Subcutaneous abdominal adipose tissue (tissue), 5 donors: ENCODE data around the gene ZBTB49.

Experiments used
- H3K27ac ChIP-seq: one replicate; pipeline ENCODE4 v1.7.0; 2013; ENCODE audit warnings: low read depth, mild to moderate bottlenecking, inconsistent platforms, low read length, moderate library complexity
- H3K27me3 ChIP-seq, 5 donors: one replicate each; pipeline ENCODE4 v1.7.0; 2013; ENCODE audit warnings: low read length in 5 of 5, inconsistent platforms in 1 of 5; ENCODE audit not compliant: control insufficient read depth in 5 of 5, insufficient read depth in 4 of 5
- H3K36me3 ChIP-seq, 5 donors: one replicate each; pipeline ENCODE4 v1.7.0; 2013; ENCODE audit warnings: low read length in 5 of 5; ENCODE audit not compliant: control insufficient read depth in 5 of 5, insufficient read depth in 5 of 5
- H3K4me1 ChIP-seq, 5 donors: one replicate each; pipeline ENCODE4 v1.7.0; 2013; ENCODE audit warnings: low read length in 5 of 5, mild to moderate bottlenecking in 3 of 5, moderate library complexity in 1 of 5; ENCODE audit not compliant: control insufficient read depth in 5 of 5, insufficient read depth in 5 of 5
- H3K4me3 ChIP-seq, 5 donors: one replicate each; pipeline ENCODE4 v1.7.0; 2013; ENCODE audit warnings: low read length in 5 of 5, low read depth in 1 of 5
- H3K9ac ChIP-seq, 5 donors: one replicate each; pipeline ENCODE4 v1.7.0; 2013; ENCODE audit warnings: low read length in 5 of 5, mild to moderate bottlenecking in 4 of 5, moderate library complexity in 3 of 5
- H3K9me3 ChIP-seq, 5 donors: one replicate each; pipeline ENCODE4 v1.7.0; 2013; ENCODE audit warnings: low read length in 5 of 5; ENCODE audit not compliant: control insufficient read depth in 5 of 5
- donor health status: healthy.
- donor health status: healthy.
- donor health status: healthy.
- donor health status: healthy.
- donor health status: healthy.

The ZBTB49 gene

DNA sequence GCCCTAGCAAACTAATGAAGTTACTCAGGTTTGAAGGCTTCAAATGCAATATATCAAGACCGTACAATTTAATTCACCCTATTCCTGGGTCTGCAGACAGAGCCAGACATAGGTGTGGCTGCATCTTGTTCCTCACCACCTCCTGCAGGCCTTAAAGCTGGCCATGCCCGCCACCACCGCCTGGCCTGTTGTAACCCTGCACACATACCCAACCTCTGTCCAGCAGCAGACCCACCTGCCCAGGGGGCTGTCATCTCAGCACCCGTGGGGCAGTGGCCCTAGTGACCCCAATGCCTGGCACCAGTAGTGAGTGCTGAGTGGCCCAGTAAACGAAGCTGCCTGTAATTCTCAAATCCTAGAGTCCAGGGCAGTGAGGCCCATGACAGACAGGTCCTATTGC, 40.7 kb downstream of the ZBTB49 start:
- Histone ChIP-seq H3K27ac (no peak overlapping the region), H3K9ac (no peak overlapping the region), H3K27me3 (no peaks in the 10 kb centered on the region), H3K36me3 (no peaks in the 10 kb centered on the region), H3K9me3 (peaks cover 0 to 2% (median 0%) of the 10 kb centered on the region in 5 donors), H3K4me1 (peaks cover 0 to 6% (median 2%) of the 10 kb centered on the region in 5 donors), H3K4me3 (no peak overlapping the region)

DNA sequence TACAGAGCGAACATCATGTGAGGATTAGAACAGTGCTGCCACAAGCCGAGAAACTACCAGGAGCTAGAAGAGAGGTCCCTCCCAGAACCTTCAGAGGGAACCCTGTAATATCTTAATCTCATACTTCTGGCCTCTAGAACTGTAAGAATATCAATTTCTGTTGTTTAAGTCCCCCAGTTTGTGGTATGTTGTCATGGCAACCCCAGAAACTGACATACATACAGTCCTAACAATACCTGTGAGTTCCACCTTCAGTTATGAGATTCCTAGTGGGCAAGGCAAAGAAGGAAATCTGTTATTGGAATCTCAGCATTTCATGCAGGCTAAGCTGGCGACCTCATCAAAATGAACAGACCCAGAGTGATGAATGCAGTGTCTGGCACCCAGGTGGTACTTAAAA, 42.5 kb downstream of the ZBTB49 start:
- H3K27me3 ChIP-seq = peaks cover 0 to 2% (median 0%) of the 10 kb centered on the region in 5 donors
- no peaks in the 10 kb centered on the region for H3K36me3 ChIP-seq
- no peak overlapping the region for H3K9ac ChIP-seq
- peaks cover 0 to 4% (median under 1%) of the 10 kb centered on the region in 5 donors for H3K4me1 ChIP-seq
- peaks cover 0 to 2% (median 0%) of the 10 kb centered on the region in 5 donors for H3K9me3 ChIP-seq
- H3K4me3 ChIP-seq = no peak overlapping the region
- no peak overlapping the region for H3K27ac ChIP-seq

DNA sequence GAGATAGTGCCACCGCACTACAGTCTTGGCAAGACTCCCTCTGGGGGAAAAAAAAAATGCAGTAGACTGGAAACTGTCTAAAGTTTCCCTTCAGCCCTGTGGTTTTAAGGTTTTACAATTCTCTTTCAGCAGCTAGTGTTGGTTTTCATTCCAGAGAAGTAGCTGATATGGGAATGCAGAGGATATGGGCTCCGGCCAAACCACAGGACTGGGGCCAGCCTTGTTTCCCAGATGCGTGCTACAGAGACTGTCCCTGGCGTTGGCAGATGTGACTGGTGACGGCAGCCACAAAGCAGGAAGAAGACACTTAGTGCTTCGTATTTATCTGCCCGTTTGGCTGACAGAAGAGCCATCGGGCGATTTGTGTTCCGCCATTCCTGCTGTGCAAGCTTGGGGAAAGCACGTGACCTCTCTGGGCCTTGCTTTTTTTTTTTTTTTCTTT, 43.2 kb downstream of the ZBTB49 start:
- Histone ChIP-seq H3K4me1 (peaks cover 0 to 2% (median 0%) of the 10 kb centered on the region in 5 donors), H3K36me3 (no peaks in the 10 kb centered on the region), H3K4me3 (no peak overlapping the region), H3K27ac (no peak overlapping the region), H3K9ac (peak overlapping the region in 1 of 5 donors; percentile 4), H3K9me3 (peaks cover 0 to 2% (median 0%) of the 10 kb centered on the region in 5 donors), H3K27me3 (peaks cover 0 to 2% (median 0%) of the 10 kb centered on the region in 5 donors)

DNA sequence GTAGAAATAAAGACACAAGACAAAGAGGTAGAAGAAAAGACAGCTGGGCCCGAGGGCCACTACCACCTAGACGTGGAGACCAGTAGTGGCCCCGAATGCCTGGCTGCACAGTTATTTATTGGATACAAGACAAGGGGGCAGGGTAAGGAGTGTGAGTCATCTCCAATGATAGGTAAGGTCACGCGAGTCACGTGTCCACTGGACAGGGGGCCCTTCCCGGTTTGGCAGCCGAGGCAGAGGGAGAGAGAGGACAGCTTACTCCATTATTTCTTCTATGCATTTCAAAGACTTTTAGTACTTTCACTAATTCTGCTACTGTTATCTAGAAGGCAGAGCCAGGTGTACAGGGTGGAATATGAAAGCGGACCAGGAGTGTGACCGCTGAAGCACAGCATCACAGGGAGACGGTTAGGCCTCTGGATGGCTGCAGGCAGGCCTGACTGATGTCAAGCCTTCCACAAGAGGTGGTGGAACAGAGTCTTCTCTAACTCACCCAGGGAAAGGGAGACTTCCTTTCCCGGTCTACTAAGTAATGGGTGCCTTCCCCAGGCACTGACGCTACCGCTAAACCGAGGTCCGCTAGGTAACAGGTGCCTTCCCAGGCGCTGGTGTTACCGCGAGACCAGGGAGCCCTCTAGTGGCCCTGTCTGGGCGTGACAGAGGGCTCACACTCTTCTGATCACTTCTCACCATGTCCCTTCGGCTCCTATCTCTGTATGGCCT, 44.9 kb downstream of the ZBTB49 start:
- H3K27ac ChIP-seq = no peak overlapping the region
- H3K4me1 ChIP-seq = no peaks in the 10 kb centered on the region
- H3K36me3 ChIP-seq = no peaks in the 10 kb centered on the region
- peaks cover 0 to 5% (median 2%) of the 10 kb centered on the region in 5 donors for H3K27me3 ChIP-seq
- peaks cover 0 to 2% (median 0%) of the 10 kb centered on the region in 5 donors for H3K9me3 ChIP-seq
- H3K9ac ChIP-seq = no peak overlapping the region
- no peak overlapping the region for H3K4me3 ChIP-seq

DNA sequence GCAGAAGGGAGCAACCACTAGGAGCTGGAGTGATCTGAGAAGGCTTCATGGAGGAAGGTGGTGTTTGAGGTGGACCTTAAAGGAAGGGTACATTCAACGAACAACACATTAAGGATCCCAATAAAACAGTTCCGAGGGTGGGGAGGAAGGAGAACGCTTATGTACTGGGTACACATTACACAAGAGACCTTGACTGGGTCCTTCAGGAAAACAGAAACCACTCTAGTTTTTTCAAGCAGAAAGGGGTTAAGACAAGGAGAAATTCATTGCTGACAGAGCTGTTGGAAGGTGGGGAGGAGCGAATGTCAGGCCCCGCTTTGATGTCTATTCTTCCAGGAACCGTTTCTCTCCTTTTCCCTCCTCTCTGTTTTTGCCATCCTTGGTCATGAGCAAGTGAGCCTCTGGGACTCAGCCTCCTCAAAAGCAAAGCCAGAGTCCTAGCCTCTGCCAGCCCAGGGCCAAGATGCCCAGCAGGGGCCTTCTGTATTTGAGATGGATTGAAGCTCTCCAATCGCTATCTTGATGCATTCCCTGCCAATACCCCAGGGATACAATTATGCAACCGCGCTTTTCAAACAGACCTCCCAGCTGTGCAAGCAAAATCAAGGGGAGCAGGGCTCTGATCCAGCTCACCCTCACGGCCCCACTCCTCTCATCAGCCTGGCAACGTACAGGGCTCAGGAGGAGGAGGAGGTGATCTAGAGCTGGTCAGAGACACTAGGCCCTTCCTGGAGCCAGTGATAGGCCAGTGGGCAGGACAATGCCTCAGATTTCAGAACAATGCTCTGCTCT, 48.4 kb downstream of the ZBTB49 start:
- H3K9me3 ChIP-seq = no peaks in the 10 kb centered on the region
- H3K4me3 ChIP-seq = no peak overlapping the region
- no peaks in the 10 kb centered on the region for H3K36me3 ChIP-seq
- peaks cover 0 to 2% (median 0%) of the 10 kb centered on the region in 5 donors for H3K4me1 ChIP-seq
- no peak overlapping the region for H3K27ac ChIP-seq
- H3K27me3 ChIP-seq = peaks cover 0 to 5% (median 2%) of the 10 kb centered on the region in 5 donors
- H3K9ac ChIP-seq = no peak overlapping the region

DNA sequence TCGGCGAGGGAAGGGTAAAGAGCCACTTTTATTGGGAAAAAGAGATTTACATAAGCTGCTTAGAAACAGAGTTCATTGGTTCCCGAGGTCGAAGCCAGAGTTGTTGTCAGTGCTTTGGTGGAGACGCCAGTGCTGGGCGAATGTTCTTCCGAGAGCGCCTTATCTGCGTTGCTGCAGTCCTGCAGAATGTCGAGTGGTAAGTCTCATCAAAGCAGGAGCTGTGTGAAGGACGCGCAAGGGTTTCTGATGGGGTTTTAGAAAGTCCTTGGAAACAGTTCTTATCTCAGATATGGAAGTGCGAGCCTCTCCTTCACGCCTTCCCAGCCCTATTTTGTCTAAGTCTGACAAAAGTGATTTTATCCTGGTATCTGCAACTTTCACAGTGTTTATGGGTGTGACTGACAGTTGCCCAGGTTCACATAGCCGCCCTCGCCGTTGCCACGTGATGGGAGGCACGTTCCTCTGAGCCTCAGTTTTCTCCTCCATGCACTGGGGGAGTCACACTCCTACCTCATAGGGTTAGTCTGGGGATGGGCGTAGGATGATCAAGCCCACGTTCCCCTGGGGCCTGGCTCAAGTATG, 49.5 kb downstream of the ZBTB49 start:
- Histone ChIP-seq H3K4me1 (peaks cover 0 to 2% (median 0%) of the 10 kb centered on the region in 5 donors), H3K27me3 (peaks cover 0 to 8% (median 2%) of the 10 kb centered on the region in 5 donors), H3K9ac (no peak overlapping the region), H3K36me3 (no peaks in the 10 kb centered on the region), H3K9me3 (no peaks in the 10 kb centered on the region), H3K27ac (no peak overlapping the region), H3K4me3 (no peak overlapping the region)

DNA sequence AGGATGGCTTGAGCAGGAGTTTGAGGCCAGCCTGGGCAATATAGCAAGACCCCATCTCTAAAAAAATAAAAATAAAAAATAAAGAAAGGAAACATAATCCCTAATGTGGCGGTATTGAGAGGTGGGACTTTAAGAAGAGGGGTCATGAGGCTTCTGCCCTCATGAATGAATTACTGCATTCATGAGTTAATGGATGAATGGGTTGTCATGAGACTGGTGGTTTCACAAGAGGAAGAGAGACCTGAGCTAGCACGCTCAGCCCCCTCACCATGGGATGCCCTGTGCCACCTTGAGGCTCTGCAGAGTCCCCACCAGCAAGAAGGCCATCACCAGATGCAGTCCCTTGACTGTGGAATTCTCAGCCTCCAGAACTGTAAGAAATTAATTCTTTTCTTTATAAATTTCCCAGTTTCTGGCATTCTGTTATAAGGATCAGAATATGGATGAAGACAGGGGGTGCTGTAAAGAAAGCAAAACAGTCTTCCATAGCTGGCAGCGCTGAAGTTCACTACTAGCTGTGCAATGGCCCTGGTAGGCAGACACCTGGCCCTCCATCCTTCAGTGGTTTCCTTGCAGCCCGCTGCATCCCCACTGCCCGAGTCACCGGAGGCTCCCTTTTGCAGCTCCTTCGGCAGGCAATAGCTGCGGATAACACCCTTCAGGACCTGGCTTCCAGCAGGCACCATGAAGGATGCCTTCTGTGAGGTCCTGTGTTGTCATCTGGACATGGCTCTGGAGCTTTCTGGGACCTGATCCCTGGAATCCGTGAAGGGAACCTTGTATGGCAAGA, 52.0 kb downstream of the ZBTB49 start:
- Histone ChIP-seq H3K4me3 (no peak overlapping the region), H3K4me1 (peaks cover 0 to 2% (median 0%) of the 10 kb centered on the region in 5 donors), H3K9ac (no peak overlapping the region), H3K9me3 (no peaks in the 10 kb centered on the region), H3K36me3 (no peaks in the 10 kb centered on the region), H3K27ac (no peak overlapping the region), H3K27me3 (peaks cover 0 to 10% (median 5%) of the 10 kb centered on the region in 5 donors)

DNA sequence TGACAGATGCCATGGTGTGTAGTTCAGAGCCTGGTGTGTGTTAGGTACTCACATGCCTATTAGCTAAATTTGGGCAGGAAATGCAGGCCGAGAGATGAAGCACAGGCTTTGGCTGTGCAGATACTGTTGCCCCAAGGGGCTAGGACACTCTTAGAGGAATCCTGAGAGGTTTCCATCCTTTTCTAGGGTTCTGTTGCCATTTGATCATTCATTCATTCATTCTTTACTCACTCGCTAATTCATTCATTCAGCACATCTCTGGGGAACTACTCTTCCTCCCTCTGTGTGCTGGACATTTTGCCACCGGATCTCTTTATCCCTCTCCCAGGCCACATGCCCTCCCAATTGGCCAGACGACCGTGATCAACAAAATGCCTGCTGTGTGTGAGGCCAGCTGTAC, 53.0 kb downstream of the ZBTB49 start:
- Histone ChIP-seq H3K4me3 (no peak overlapping the region), H3K36me3 (no peaks in the 10 kb centered on the region), H3K9me3 (no peaks in the 10 kb centered on the region), H3K27ac (no peak overlapping the region), H3K27me3 (peaks cover 0 to 10% (median 5%) of the 10 kb centered on the region in 5 donors), H3K4me1 (peaks cover 0 to 2% (median 0%) of the 10 kb centered on the region in 5 donors), H3K9ac (no peak overlapping the region)

DNA sequence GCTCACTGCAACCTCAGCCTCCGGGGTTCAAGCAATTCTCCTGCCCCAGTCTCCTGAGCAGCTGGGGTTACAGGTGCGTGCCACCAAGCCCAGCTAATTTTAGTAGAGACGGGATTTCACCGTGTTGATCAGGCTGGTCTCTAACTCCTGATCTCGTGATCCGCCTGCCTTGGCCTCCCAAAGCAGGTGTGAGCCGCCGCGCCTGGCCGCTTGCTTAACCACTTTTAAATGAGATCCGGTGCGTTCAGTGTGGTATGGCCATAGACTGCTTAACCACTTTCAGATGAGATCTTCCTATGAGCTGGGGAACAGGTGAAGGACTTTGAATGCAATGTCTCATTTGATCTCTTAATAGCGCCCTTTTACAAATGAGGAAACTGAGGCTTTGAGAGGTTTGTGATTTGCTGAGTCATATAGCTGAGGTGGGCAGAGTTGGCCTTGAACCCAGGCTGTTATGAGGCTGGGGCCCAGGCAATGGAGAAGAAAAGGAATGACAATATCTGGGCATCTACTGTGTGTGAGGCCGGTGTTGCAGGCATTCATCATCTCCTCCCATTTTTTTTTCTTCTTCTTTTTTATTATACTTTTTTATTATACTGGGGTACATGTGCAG, 55.0 kb downstream of the ZBTB49 start:
- Histone ChIP-seq H3K27me3 (peaks cover 0 to 5% (median 0%) of the 10 kb centered on the region in 5 donors), H3K36me3 (no peaks in the 10 kb centered on the region), H3K27ac (no peak overlapping the region), H3K9me3 (no peaks in the 10 kb centered on the region), H3K9ac (no peak overlapping the region), H3K4me3 (no peak overlapping the region), H3K4me1 (peaks cover 0 to 2% (median 0%) of the 10 kb centered on the region in 5 donors)
